Activated T-cell treated with anti-CD3 and anti-CD28 coated beads, Interleukin-2, amount 50 U/mL, for 1 hour (primary cell): Measurements from ENCODE around the gene RPS5.
"Not testable (repeated sequence)": the region's sequence is repeated elsewhere in the genome, so short reads cannot be mapped to it uniquely, and the experiment has no call there.

Experiments used
- DNase-seq: peaks from one replicate; pipeline ENCODE4 v3.0.0-alpha.2; 2020

The RPS5 gene

GRCh38 chr19:58356766-58357480, 30.1 kb upstream of the RPS5 start:
- DNase-seq: no peak

- no peak for DNase-seq
Measured at GRCh38 chr19:58357481-58358145, 29.5 kb upstream of the RPS5 start.

GRCh38 chr19:58361900-58362271, 25.2 kb upstream of the RPS5 start:
- no peak for DNase-seq

- peak; percentile 96 for DNase-seq
Measured at GRCh38 chr19:58362272-58362994, 24.6 kb upstream of the RPS5 start, which contains the start of gene ZNF497. Gene ZNF497 (minus strand): TSS chr19:58362751. CDS start chr19:58357635, 5,116 bp downstream.

- DNase-seq: no peak
Measured at GRCh38 chr19:58364146-58364545, 22.9 kb upstream of the RPS5 start.

GRCh38 chr19:58366585-58367430, 20.3 kb upstream of the RPS5 start:
- DNase-seq: no peak

GRCh38 chr19:58367698-58368454, 19.2 kb upstream of the RPS5 start:
- DNase-seq: no peak

GRCh38 chr19:58368561-58369360, 18.3 kb upstream of the RPS5 start:
- DNase-seq: no peak

GRCh38 chr19:58372311-58373133, 14.5 kb upstream of the RPS5 start:
- no peak for DNase-seq

- no peak for DNase-seq
Measured at GRCh38 chr19:58374200-58374599, 12.9 kb upstream of the RPS5 start.

GRCh38 chr19:58376724-58377123, 10.3 kb upstream of the RPS5 start:
- DNase-seq: not testable (repeated sequence)

- no peak for DNase-seq
Measured at GRCh38 chr19:58379246-58379645, 7.8 kb upstream of the RPS5 start.

GRCh38 chr19:58380037-58380661, 6.9 kb upstream of the RPS5 start:
- DNase-seq: no peak

GRCh38 chr19:58380662-58381459, 6.2 kb upstream of the RPS5 start, which contains the start of gene ZNF837:
Gene ZNF837 (minus strand): TSS chr19:58381030. CDS start chr19:58369332, 11,698 bp downstream.
- peak; percentile 97 for DNase-seq

- DNase-seq: no peak
Measured at GRCh38 chr19:58381460-58382212, 5.4 kb upstream of the RPS5 start.

GRCh38 chr19:58382997-58383603, 4.0 kb upstream of the RPS5 start:
- no peak for DNase-seq

GRCh38 chr19:58385313-58385890, 1.7 kb upstream of the RPS5 start:
- no peak for DNase-seq
